Measurements from ENCODE around the gene IL6ST. TPM values are rescaled to one million over a fixed set of nuclear protein-coding genes. Genes with fewer than 3 reads are reported as not detected.

Gene IL6ST
- total RNA-seq, result 342 and 382 TPM in 2 replicates

GRCh38 chr5:55994495-55994997 is at the start of gene IL6ST:
TSS of gene IL6ST (minus strand) at chr5:55994963. CDS start at chr5:55976278, 18,685 bp downstream.

Other genes starting within 250 kb of the IL6ST start
- 0.15 and 0.97 TPM in 2 replicates for gene IL31RA, start 143.6 kb downstream of the IL6ST start, total RNA-seq
- 0.46 and 0.65 TPM in 2 replicates for gene ANKRD55, start 238.4 kb upstream of the IL6ST start, total RNA-seq

Data from epithelial cell of umbilical artery (primary cell).